Stomach (tissue), 4 donors: Measurements from ENCODE around the gene ZSCAN5B.

ENCODE experiments used
- POLR2A ChIP-seq, 4 donors: fragments of 450-650 bp; IDR thresholded peaks; one replicate each; pipeline ENCODE4 v1.6.1; 2016; ENCODE audit warnings: antibody characterized with exemption in 4 of 4, control low read depth in 2 of 4, mild to moderate bottlenecking in 1 of 4, moderate library complexity in 1 of 4
- TF ChIP-seq, protein P1 (sequence below), 7 experiments: fragments of 450-650 bp in 4 of 7; fragments of 200-600 bp in 3 of 7; sonication (generic) in 3 of 7; IDR thresholded peaks; one replicate each; pipeline ENCODE4 v1.5.1; 2016 to 2019; ENCODE audit warnings: antibody characterized with exemption in 7 of 7, control low read depth in 2 of 7, mild to moderate bottlenecking in 1 of 7

GRCh38 chr19:56217039-56217949 lies 19.7 kb upstream of the ZSCAN5B start:
- TF ChIP-seq, protein P1, sequence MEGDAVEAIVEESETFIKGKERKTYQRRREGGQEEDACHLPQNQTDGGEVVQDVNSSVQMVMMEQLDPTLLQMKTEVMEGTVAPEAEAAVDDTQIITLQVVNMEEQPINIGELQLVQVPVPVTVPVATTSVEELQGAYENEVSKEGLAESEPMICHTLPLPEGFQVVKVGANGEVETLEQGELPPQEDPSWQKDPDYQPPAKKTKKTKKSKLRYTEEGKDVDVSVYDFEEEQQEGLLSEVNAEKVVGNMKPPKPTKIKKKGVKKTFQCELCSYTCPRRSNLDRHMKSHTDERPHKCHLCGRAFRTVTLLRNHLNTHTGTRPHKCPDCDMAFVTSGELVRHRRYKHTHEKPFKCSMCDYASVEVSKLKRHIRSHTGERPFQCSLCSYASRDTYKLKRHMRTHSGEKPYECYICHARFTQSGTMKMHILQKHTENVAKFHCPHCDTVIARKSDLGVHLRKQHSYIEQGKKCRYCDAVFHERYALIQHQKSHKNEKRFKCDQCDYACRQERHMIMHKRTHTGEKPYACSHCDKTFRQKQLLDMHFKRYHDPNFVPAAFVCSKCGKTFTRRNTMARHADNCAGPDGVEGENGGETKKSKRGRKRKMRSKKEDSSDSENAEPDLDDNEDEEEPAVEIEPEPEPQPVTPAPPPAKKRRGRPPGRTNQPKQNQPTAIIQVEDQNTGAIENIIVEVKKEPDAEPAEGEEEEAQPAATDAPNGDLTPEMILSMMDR (IDR thresholded peaks at IDR 0.05), result no peak
- no peak for TF ChIP-seq POLR2A (IDR thresholded peaks at IDR 0.05)
